HEK293 (cell line): ENCODE data around the gene NCOA6.
A peak's percentile ranks its signal among the peaks of the same experiment; 100 is the strongest.

Source experiments
- CTCF ChIA-PET: fragments of 350-600 bp; formaldehyde crosslinking; extraction: SDS; loops from one replicate; lab custom pipeline; 2021; ENCODE audit warnings: antibody characterized with exemption; lab: Yijun Ruan, JAX
- POLR2A ChIA-PET: fragments of 300-600 bp; formaldehyde crosslinking; extraction: SDS; loops from one replicate; lab custom pipeline; 2020; ENCODE audit warnings: antibody characterized with exemption, inconsistent platforms; lab: Yijun Ruan, JAX
- H3K27ac ChIP-seq: fragments of 200-500 bp; sonication (Bioruptor generic); 2 replicates; pipeline ENCODE4 v1.5.1; 2014; ENCODE audit warnings: low read depth, low read length, control low read depth, inconsistent platforms; ENCODE audit errors: extremely low read depth
- H3K36me3 ChIP-seq, 2 experiments: fragments of 200-500 bp in 1 of 2; sonication (Bioruptor generic) in 1 of 2; 1 replicate in 1 of 2; 2 replicates in 1 of 2; pipeline ENCODE4 v1.5.1; 2014 to 2017; ENCODE audit warnings: inconsistent platforms in 2 of 2, low read length in 2 of 2; ENCODE audit not compliant: control insufficient read depth in 2 of 2, insufficient read depth in 1 of 2
- H3K4me1 ChIP-seq: fragments of 200-500 bp; sonication (Bioruptor generic); 2 replicates; pipeline ENCODE4 v1.5.1; 2014; ENCODE audit warnings: mild to moderate bottlenecking, low read length, inconsistent platforms; ENCODE audit not compliant: control insufficient read depth, insufficient read depth
- H3K4me3 ChIP-seq: 2 replicates; pipeline ENCODE4 v1.5.1; 2011; ENCODE audit warnings: low read depth, mild to moderate bottlenecking, control low read depth, low read length, moderate library complexity
- H3K9me3 ChIP-seq: fragments of 200-500 bp; sonication (Bioruptor generic); 2 replicates; pipeline ENCODE4 v1.5.1; 2014; ENCODE audit warnings: low read depth, low read length, inconsistent platforms; ENCODE audit not compliant: control insufficient read depth, insufficient read depth
- BCL11A ChIP-seq: fragments of 450-650 bp; formaldehyde crosslinking; IDR thresholded peaks from 2 replicates; pipeline ENCODE4 v1.5.1; 2016; ENCODE audit warnings: low read depth, missing biosample characterization, missing genetic modification characterization
- BCL11B ChIP-seq: fragments of 450-650 bp; formaldehyde crosslinking; IDR thresholded peaks from 2 replicates; pipeline ENCODE4 v1.5.1; 2016; ENCODE audit warnings: low read depth, missing biosample characterization, missing genetic modification characterization
- HOXA7 ChIP-seq: sonication (generic); formaldehyde crosslinking; IDR thresholded peaks from 2 replicates; pipeline ENCODE4 v1.8.1; 2022; ENCODE audit warnings: missing genetic modification reagents, borderline replicate concordance
- KLF10 ChIP-seq: fragments of 450-650 bp; IDR thresholded peaks from 2 replicates; pipeline ENCODE4 v1.5.1; 2018; ENCODE audit warnings: missing biosample characterization, mild to moderate bottlenecking, missing genetic modification characterization
- SCRT1 ChIP-seq: fragments of 450-650 bp; formaldehyde crosslinking; IDR thresholded peaks from 2 replicates; pipeline ENCODE4 v1.5.1; 2016; ENCODE audit warnings: missing biosample characterization, missing genetic modification characterization, borderline replicate concordance
- SCRT2 ChIP-seq: fragments of 450-650 bp; formaldehyde crosslinking; IDR thresholded peaks from 2 replicates; pipeline ENCODE4 v1.5.1; 2016; ENCODE audit warnings: missing biosample characterization, missing genetic modification characterization
- ZNF121 ChIP-seq: fragments of 450-650 bp; formaldehyde crosslinking; IDR thresholded peaks from 2 replicates; pipeline ENCODE4 v1.5.1; 2016; ENCODE audit warnings: missing biosample characterization, missing genetic modification characterization
- ZNF266 ChIP-seq: fragments of 450-650 bp; formaldehyde crosslinking; IDR thresholded peaks from 2 replicates; pipeline ENCODE4 v1.5.1; 2016; ENCODE audit warnings: missing biosample characterization, missing genetic modification characterization, low read depth
- ZNF311 ChIP-seq: fragments of 450-650 bp; formaldehyde crosslinking; IDR thresholded peaks from 2 replicates; pipeline ENCODE4 v1.5.1; 2017; ENCODE audit warnings: missing biosample characterization, missing genetic modification characterization, borderline replicate concordance
- ZNF48 ChIP-seq: fragments of 450-650 bp; formaldehyde crosslinking; IDR thresholded peaks from 2 replicates; pipeline ENCODE4 v1.5.1; 2016; ENCODE audit warnings: missing biosample characterization, missing genetic modification characterization
- TF ChIP-seq, protein P1 (sequence below): fragments of 450-650 bp; formaldehyde crosslinking; IDR thresholded peaks from 2 replicates; pipeline ENCODE4 v1.5.1; 2017; ENCODE audit warnings: missing biosample characterization, missing genetic modification characterization
- TF ChIP-seq, protein P2 (sequence below): fragments of 450-650 bp; formaldehyde crosslinking; IDR thresholded peaks from 2 replicates; pipeline ENCODE4 v1.5.1; 2016; ENCODE audit warnings: missing biosample characterization, missing genetic modification characterization, borderline replicate concordance
- TF ChIP-seq, protein P3 (sequence below): fragments of 450-650 bp; formaldehyde crosslinking; IDR thresholded peaks from 2 replicates; pipeline ENCODE4 v1.5.1; 2016; ENCODE audit warnings: missing biosample characterization, missing genetic modification characterization, low read depth
- TF ChIP-seq, protein P4 (sequence below): fragments of 450-650 bp; formaldehyde crosslinking; IDR thresholded peaks from 2 replicates; pipeline ENCODE4 v1.5.1; 2017; ENCODE audit warnings: missing biosample characterization, missing genetic modification characterization
- TF ChIP-seq, protein P5 (sequence below): fragments of 450-650 bp; formaldehyde crosslinking; IDR thresholded peaks from 2 replicates; pipeline ENCODE4 v1.5.1; 2017; ENCODE audit warnings: missing biosample characterization, missing genetic modification characterization
- TF ChIP-seq, protein P6 (sequence below): fragments of 450-650 bp; formaldehyde crosslinking; IDR thresholded peaks from 2 replicates; pipeline ENCODE4 v1.5.1; 2016; ENCODE audit warnings: missing biosample characterization, missing genetic modification characterization
- TF ChIP-seq, protein P7 (sequence below): fragments of 450-650 bp; formaldehyde crosslinking; IDR thresholded peaks from 2 replicates; pipeline ENCODE4 v1.5.1; 2016; ENCODE audit warnings: missing biosample characterization, missing genetic modification characterization
- TF ChIP-seq, protein P8 (sequence below): fragments of 450-650 bp; IDR thresholded peaks from 2 replicates; pipeline ENCODE4 v1.5.1; 2018; ENCODE audit warnings: missing biosample characterization, missing genetic modification characterization

NCOA6 gene

DNA sequence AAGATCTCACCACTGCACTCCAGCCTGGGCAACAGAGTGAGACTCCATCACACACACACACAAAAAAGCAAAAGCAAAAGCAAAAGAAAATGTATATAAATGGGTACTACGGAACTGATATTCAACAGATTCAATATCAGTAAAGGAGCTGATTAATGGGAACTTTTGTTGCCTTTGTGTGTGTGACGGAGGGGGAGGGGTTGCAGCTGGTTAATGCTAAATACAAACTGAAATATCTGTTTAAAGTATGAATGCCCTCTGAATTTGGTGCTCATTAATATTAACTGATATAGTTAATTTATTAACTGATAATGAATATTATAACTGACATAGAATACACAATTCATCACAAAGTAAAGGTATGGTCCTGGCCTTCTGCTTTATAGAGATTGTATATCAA, 8.4 kb downstream of the NCOA6 start (continued):
- TF ChIP-seq, protein P1, sequence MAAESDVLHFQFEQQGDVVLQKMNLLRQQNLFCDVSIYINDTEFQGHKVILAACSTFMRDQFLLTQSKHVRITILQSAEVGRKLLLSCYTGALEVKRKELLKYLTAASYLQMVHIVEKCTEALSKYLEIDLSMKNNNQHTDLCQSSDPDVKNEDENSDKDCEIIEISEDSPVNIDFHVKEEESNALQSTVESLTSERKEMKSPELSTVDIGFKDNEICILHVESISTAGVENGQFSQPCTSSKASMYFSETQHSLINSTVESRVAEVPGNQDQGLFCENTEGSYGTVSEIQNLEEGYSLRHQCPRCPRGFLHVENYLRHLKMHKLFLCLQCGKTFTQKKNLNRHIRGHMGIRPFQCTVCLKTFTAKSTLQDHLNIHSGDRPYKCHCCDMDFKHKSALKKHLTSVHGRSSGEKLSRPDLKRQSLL (tag by site-specific recombination): no peak
- TF ChIP-seq, protein P2, sequence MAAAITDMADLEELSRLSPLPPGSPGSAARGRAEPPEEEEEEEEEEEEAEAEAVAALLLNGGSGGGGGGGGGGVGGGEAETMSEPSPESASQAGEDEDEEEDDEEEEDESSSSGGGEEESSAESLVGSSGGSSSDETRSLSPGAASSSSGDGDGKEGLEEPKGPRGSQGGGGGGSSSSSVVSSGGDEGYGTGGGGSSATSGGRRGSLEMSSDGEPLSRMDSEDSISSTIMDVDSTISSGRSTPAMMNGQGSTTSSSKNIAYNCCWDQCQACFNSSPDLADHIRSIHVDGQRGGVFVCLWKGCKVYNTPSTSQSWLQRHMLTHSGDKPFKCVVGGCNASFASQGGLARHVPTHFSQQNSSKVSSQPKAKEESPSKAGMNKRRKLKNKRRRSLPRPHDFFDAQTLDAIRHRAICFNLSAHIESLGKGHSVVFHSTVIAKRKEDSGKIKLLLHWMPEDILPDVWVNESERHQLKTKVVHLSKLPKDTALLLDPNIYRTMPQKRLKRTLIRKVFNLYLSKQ (tag by site-specific recombination): no peak
- TF ChIP-seq, protein P3, sequence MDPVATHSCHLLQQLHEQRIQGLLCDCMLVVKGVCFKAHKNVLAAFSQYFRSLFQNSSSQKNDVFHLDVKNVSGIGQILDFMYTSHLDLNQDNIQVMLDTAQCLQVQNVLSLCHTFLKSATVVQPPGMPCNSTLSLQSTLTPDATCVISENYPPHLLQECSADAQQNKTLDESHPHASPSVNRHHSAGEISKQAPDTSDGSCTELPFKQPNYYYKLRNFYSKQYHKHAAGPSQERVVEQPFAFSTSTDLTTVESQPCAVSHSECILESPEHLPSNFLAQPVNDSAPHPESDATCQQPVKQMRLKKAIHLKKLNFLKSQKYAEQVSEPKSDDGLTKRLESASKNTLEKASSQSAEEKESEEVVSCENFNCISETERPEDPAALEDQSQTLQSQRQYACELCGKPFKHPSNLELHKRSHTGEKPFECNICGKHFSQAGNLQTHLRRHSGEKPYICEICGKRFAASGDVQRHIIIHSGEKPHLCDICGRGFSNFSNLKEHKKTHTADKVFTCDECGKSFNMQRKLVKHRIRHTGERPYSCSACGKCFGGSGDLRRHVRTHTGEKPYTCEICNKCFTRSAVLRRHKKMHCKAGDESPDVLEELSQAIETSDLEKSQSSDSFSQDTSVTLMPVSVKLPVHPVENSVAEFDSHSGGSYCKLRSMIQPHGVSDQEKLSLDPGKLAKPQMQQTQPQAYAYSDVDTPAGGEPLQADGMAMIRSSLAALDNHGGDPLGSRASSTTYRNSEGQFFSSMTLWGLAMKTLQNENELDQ: no peak
- TF ChIP-seq KLF10 (tag by site-specific recombination): no peak
- TF ChIP-seq, all 188 proteins: peak for 0

DNA sequence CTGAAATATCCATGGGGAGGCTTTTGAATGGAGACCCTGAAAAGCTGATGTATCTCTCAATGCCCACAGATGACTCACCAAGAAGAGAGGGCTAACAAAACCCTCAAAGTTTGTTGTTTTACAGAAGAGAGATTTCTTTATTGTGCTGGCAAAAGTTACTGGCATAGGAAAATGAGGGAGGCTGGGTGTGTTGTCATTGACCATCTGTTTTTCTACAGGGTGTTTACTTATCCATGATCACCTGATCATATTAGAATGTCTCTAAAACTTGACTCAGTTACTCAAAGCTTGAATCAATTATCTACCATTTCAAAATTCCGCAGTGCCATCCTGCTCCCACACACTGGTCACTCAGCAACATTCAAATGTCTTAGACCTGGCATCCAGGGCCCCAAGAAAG, 9.8 kb downstream of the NCOA6 start:
- CTCF ChIA-PET: no interaction called here
- Histone ChIP-seq H3K4me3 (no peak overlapping the region), H3K36me3 (no peaks in the 10 kb centered on the region; a peak in 1 of 3 replicates), H3K4me1 (peaks cover 8% of the 10 kb centered on the region; the same call in 1 of the 2 replicates), H3K27ac (no peak overlapping the region), H3K9me3 (no peaks in the 10 kb centered on the region)
- POLR2A ChIA-PET: no interaction called here
- TF ChIP-seq, protein P4, sequence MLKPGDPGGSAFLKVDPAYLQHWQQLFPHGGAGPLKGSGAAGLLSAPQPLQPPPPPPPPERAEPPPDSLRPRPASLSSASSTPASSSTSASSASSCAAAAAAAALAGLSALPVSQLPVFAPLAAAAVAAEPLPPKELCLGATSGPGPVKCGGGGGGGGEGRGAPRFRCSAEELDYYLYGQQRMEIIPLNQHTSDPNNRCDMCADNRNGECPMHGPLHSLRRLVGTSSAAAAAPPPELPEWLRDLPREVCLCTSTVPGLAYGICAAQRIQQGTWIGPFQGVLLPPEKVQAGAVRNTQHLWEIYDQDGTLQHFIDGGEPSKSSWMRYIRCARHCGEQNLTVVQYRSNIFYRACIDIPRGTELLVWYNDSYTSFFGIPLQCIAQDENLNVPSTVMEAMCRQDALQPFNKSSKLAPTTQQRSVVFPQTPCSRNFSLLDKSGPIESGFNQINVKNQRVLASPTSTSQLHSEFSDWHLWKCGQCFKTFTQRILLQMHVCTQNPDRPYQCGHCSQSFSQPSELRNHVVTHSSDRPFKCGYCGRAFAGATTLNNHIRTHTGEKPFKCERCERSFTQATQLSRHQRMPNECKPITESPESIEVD (tag by site-specific recombination): peak; percentile 37; the same call in 1 of the 2 replicates
- TF ChIP-seq BCL11A (tag by site-specific recombination): no peak
- TF ChIP-seq, protein P5, sequence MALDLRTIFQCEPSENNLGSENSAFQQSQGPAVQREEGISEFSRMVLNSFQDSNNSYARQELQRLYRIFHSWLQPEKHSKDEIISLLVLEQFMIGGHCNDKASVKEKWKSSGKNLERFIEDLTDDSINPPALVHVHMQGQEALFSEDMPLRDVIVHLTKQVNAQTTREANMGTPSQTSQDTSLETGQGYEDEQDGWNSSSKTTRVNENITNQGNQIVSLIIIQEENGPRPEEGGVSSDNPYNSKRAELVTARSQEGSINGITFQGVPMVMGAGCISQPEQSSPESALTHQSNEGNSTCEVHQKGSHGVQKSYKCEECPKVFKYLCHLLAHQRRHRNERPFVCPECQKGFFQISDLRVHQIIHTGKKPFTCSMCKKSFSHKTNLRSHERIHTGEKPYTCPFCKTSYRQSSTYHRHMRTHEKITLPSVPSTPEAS (tag by site-specific recombination): no peak

DNA sequence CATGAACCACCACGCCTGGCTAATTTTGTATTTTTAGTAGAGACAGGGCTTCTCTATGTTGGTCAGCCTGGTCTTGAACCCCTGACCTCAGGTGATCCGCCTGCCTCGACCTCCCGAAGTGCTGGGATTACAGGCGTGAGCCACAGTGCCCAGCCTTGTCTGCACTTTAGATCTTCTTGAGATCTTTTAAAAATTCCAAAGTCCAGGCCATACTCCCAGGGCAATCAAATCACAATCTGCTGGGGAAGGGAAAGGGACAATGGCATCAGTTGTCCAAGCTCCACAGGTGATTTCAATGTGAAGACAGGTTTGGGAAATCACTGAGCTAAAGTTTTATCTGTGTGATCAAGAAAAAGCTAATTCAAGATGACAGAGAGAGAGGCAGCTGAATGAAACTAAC, 16.9 kb downstream of the NCOA6 start:
- Histone ChIP-seq H3K27ac (no peak overlapping the region), H3K4me3 (no peak overlapping the region), H3K36me3 (no peaks in the 10 kb centered on the region; a peak in 1 of 3 replicates), H3K4me1 (peaks cover 11% of the 10 kb centered on the region; the same call in 1 of the 2 replicates), H3K9me3 (no peaks in the 10 kb centered on the region)
- ChIA-PET CTCF (interaction anchor here (0.7 kb wide), 1 partner anchor 45 kb away, joined by 4 read pairs; no protein-coding TSS in a partner anchor), POLR2A (interaction anchor here (0.6 kb wide), 1 partner anchor 16 kb away, joined by 4 read pairs; no protein-coding TSS in a partner anchor)
- peak; percentile 52 for TF ChIP-seq SCRT1 (tag by site-specific recombination)
- no peak for TF ChIP-seq ZNF311 (tag by site-specific recombination)
- no peak for TF ChIP-seq ZNF266 (tag by site-specific recombination)
- TF ChIP-seq, protein P6, sequence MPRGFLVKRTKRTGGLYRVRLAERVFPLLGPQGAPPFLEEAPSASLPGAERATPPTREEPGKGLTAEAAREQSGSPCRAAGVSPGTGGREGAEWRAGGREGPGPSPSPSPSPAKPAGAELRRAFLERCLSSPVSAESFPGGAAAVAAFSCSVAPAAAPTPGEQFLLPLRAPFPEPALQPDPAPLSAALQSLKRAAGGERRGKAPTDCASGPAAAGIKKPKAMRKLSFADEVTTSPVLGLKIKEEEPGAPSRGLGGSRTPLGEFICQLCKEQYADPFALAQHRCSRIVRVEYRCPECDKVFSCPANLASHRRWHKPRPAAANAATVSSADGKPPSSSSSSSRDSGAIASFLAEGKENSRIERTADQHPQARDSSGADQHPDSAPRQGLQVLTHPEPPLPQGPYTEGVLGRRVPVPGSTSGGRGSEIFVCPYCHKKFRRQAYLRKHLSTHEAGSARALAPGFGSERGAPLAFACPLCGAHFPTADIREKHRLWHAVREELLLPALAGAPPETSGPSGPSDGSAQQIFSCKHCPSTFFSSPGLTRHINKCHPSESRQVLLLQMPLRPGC: no peak
- TF ChIP-seq ZNF121 (tag by site-specific recombination): no peak
- peak; percentile 26; the same call in 1 of the 2 replicates for TF ChIP-seq SCRT2 (tag by site-specific recombination)
- no peak for TF ChIP-seq BCL11B
- no peak for TF ChIP-seq HOXA7
- TF ChIP-seq, protein P5 (tag by site-specific recombination): no peak
- TF ChIP-seq ZNF48 (tag by site-specific recombination): no peak
- TF ChIP-seq, protein P7, sequence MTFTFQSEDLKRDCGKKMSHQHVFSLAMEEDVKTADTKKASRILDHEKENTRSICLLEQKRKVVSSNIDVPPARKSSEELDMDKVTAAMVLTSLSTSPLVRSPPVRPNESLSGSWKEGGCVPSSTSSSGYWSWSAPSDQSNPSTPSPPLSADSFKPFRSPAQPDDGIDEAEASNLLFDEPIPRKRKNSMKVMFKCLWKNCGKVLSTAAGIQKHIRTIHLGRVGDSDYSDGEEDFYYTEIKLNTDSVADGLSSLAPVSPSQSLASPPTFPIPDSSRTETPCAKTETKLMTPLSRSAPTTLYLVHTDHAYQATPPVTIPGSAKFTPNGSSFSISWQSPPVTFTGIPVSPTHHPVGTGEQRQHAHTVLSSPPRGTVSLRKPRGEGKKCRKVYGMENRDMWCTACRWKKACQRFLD (tag by site-specific recombination): no peak
- TF ChIP-seq, protein P8, sequence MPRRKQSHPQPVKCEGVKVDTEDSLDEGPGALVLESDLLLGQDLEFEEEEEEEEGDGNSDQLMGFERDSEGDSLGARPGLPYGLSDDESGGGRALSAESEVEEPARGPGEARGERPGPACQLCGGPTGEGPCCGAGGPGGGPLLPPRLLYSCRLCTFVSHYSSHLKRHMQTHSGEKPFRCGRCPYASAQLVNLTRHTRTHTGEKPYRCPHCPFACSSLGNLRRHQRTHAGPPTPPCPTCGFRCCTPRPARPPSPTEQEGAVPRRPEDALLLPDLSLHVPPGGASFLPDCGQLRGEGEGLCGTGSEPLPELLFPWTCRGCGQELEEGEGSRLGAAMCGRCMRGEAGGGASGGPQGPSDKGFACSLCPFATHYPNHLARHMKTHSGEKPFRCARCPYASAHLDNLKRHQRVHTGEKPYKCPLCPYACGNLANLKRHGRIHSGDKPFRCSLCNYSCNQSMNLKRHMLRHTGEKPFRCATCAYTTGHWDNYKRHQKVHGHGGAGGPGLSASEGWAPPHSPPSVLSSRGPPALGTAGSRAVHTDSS (tag by site-specific recombination): no peak
